Loucy (cell line): Measurements from ENCODE around the gene IGHMBP2.

Experiments used
- CTCF ChIP-seq: fragments of 200-600 bp; sonication (generic); conservative IDR thresholded peaks from 2 replicates; pipeline ENCODE4 v1.5.1; 2014; ENCODE audit warnings: mild to moderate bottlenecking, antibody characterized with exemption, low read length
- EZH2phosphoT487 ChIP-seq: fragments of 200-600 bp; IDR thresholded peaks from 2 replicates; pipeline ENCODE4 v1.6.1; 2018; ENCODE audit warnings: antibody characterized with exemption, mild to moderate bottlenecking, moderate library complexity, borderline replicate concordance

GRCh38 chr11:68927280-68928135 is 23.8 kb downstream of the IGHMBP2 start:
- TF ChIP-seq CTCF = no peak
- no peak for TF ChIP-seq EZH2phosphoT487
